Gastrocnemius medialis (tissue), 4 donors: ENCODE results near the gene SERPINC1. TPM values are rescaled to one million over a fixed set of nuclear protein-coding genes. Genes with fewer than 3 reads are reported as not detected.

Source experiments
- ATAC-seq, 2 donors: fragments of 150-250 bp; one replicate each; pipeline ENCODE4 v1.9.1; 2016
- DNase-seq, 2 donors: peaks; one replicate each; pipeline ENCODE4 v3.0.0-alpha.2; 2019
- H3K27ac ChIP-seq, 4 donors: fragments of 200-600 bp; sonication (generic); 1 replicate in 1 of 4; 2 replicates in 3 of 4; pipeline ENCODE4 v1.5.1; 2016 to 2018; ENCODE audit warnings: mild to moderate bottlenecking in 2 of 4, moderate library complexity in 1 of 4
- H3K27me3 ChIP-seq, 3 donors: fragments of 200-600 bp; sonication (generic) in 2 of 3; 1 replicate in 1 of 3; 2 replicates in 2 of 3; pipeline versions ENCODE4 v1.5.1 to v1.6.0; 2016 to 2019; ENCODE audit warnings: mild to moderate bottlenecking in 1 of 3, moderate library complexity in 1 of 3
- H3K36me3 ChIP-seq, 2 donors: fragments of 200-600 bp; sonication (generic) in 1 of 2; one replicate each; pipeline ENCODE4 v1.5.1; 2017 to 2018
- H3K4me1 ChIP-seq, 2 donors: fragments of 200-600 bp; sonication (generic) in 1 of 2; one replicate each; pipeline ENCODE4 v1.5.1; 2016 to 2017; ENCODE audit warnings: mild to moderate bottlenecking in 2 of 2
- H3K4me3 ChIP-seq, 4 donors: fragments of 200-600 bp; sonication (generic) in 3 of 4; 1 replicate in 1 of 4; 2 replicates in 3 of 4; pipeline ENCODE4 v1.5.1; 2016 to 2019; ENCODE audit warnings: mild to moderate bottlenecking in 2 of 4
- H3K9me3 ChIP-seq, 3 donors: fragments of 200-600 bp; sonication (generic) in 2 of 3; 1 replicate in 1 of 3; 2 replicates in 2 of 3; pipeline ENCODE4 v1.5.1; 2016 to 2019
- POLR2A ChIP-seq, 2 donors: fragments of 450-650 bp; IDR thresholded peaks; one replicate each; pipeline ENCODE4 v1.6.1; 2017; ENCODE audit warnings: antibody characterized with exemption in 2 of 2, mild to moderate bottlenecking in 2 of 2, moderate library complexity in 2 of 2
- in situ Hi-C, 4 donors: fragments of 200-750 bp; cut with MboI; loops; one replicate each; pipeline versions ENCODE4 v1.15.0 to v1.8.0; 2017; ENCODE audit warnings: low sequenced_read_pairs in 4 of 4
- intact Hi-C: fragments of 100-400 bp; cut with DNase I; formaldehyde crosslinking; loops from one replicate; pipeline ENCODE4 v1.15.1; 2023; ENCODE audit warnings: low total_unique reads
- total RNA-seq, 4 donors: library from RNA; depleted of rRNA; stranded (reverse); fragments of >200 nt; gene quantifications; one replicate each; pipeline versions ENCODE4 v1.1.0 to v1.2.3, GENCODE V29; 2016
- TF ChIP-seq, protein P1 (sequence below), 5 experiments: fragments of 450-650 bp in 3 of 5; fragments of 200-600 bp in 2 of 5; sonication (generic) in 2 of 5; IDR thresholded peaks in 4 of 5; conservative IDR thresholded peaks in 1 of 5; 1 replicate in 4 of 5; 2 replicates in 1 of 5; pipeline ENCODE4 v1.5.1; 2016 to 2019; ENCODE audit warnings: antibody characterized with exemption in 5 of 5, mild to moderate bottlenecking in 3 of 5, moderate library complexity in 3 of 5

SERPINC1 gene
- total RNA-seq, 4 donors from 2014 or later, result 1.7 to 4.5 (median 2.2) TPM; not detected in 1

DNA sequence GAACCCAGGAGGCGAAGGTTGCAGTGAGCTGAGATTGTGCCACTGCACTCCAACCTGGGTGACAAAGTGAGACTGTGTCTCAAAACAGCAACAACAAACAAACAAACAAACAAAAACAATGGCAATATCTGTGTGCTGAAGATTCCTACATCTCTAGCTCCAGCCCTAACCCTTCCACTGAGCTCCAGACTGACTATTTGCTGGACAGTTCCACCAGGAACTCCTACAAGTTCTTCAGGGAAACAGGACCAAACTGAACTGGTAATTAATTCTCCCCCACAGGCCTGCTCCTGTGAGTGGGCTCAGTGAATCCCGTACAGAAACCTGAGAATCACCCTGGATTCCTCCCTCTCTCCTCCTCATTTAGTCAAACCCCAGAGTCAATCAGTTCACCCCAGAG is 1.5 kb downstream of the SERPINC1 start:
- Histone ChIP-seq H3K4me1 (no peaks in the 10 kb centered on the region), H3K36me3 (no peaks in the 10 kb centered on the region), H3K27me3 (no peaks in the 10 kb centered on the region), H3K4me3 (no peak overlapping the region), H3K27ac (no peak overlapping the region), H3K9me3 (no peaks in the 10 kb centered on the region)
- DNase-seq (no peak), ATAC-seq (no peak)
- in situ Hi-C loops (no loop called here), intact Hi-C loops (no loop called here)
- TF ChIP-seq, protein P1, sequence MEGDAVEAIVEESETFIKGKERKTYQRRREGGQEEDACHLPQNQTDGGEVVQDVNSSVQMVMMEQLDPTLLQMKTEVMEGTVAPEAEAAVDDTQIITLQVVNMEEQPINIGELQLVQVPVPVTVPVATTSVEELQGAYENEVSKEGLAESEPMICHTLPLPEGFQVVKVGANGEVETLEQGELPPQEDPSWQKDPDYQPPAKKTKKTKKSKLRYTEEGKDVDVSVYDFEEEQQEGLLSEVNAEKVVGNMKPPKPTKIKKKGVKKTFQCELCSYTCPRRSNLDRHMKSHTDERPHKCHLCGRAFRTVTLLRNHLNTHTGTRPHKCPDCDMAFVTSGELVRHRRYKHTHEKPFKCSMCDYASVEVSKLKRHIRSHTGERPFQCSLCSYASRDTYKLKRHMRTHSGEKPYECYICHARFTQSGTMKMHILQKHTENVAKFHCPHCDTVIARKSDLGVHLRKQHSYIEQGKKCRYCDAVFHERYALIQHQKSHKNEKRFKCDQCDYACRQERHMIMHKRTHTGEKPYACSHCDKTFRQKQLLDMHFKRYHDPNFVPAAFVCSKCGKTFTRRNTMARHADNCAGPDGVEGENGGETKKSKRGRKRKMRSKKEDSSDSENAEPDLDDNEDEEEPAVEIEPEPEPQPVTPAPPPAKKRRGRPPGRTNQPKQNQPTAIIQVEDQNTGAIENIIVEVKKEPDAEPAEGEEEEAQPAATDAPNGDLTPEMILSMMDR (IDR thresholded peaks at IDR 0.05 in 4 of 5, conservative IDR thresholded peaks at IDR 0.05 in 1 of 5), result no peak
- no peak for TF ChIP-seq POLR2A (IDR thresholded peaks at IDR 0.05)

- Histone ChIP-seq H3K36me3 (no peaks in the 10 kb centered on the region), H3K4me3 (no peak overlapping the region), H3K9me3 (no peaks in the 10 kb centered on the region), H3K27me3 (no peaks in the 10 kb centered on the region), H3K27ac (no peak overlapping the region), H3K4me1 (no peaks in the 10 kb centered on the region)
- DNase-seq, result no peak
- intact Hi-C loops (no loop called here), in situ Hi-C loops (no loop called here)
- TF ChIP-seq, protein P1 (IDR thresholded peaks at IDR 0.05 in 4 of 5, conservative IDR thresholded peaks at IDR 0.05 in 1 of 5), result peak in 1 of 5 experiments; percentile 36
- TF ChIP-seq POLR2A (IDR thresholded peaks at IDR 0.05), result no peak
- no peak for ATAC-seq
These were observed 2.7 kb downstream of the SERPINC1 start for GRCh38 chr1:173914366-173914871.

DNA sequence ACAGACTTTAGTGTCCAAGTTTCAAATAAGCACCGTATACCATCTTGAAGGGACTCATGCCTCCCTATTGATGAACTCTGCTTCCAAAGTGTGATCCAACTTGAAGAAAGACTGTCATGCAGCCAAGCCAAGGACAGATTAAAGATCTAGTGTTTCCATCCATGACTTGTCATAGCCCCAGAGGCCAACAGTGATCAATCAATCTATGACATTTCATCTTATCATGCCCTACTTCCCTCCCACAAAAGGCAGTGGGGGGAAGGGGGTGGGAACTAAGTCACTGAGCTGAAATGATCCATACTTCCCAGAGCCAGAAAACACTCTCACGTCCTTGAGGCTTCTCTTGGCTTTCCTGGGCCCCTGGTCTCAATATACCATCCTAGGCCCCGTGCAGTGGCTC is 4.0 kb downstream of the SERPINC1 start:
- Histone ChIP-seq H3K4me3 (no peak overlapping the region), H3K36me3 (no peaks in the 10 kb centered on the region), H3K27me3 (no peaks in the 10 kb centered on the region), H3K4me1 (no peaks in the 10 kb centered on the region), H3K9me3 (no peaks in the 10 kb centered on the region), H3K27ac (no peak overlapping the region)
- no peak for DNase-seq
- no peak for TF ChIP-seq POLR2A (IDR thresholded peaks at IDR 0.05)
- TF ChIP-seq, protein P1 (IDR thresholded peaks at IDR 0.05 in 4 of 5, conservative IDR thresholded peaks at IDR 0.05 in 1 of 5), result no peak
- intact Hi-C loops (no loop called here), in situ Hi-C loops (no loop called here)
- no peak for ATAC-seq

DNA sequence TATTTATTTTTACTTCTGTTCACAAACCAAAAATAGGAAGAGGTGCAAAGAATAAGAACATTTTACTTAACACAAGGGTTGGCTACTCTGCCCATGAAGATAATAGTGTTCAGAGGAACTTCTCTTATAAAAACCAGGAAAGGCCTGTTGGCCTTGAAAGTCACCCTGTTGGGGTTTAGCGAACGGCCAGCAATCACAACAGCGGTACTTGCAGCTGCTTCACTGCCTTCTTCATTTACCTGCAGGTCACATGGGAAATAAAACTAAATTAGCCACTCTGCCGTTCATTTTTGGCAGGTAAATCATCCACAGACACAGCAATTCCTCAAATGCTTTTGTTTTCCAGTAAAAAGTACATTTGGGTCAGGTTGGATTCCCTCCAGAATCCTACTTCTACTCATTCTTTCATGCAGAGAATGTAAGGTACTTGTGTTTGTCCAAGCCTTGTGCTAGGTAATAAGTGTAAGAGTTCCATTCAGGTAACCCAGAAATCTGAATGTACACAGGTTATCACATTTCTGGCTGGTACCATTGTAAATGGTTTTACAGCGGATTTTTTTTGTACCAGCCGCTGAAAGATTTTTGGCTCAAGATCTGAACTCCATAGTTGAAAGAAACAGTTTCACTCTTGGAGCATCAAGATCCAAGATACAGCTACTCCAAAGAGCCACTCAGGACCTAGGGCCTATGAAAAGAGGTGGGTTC is 13.1 kb downstream of the SERPINC1 start:
- Histone ChIP-seq H3K36me3 (no peaks in the 10 kb centered on the region), H3K4me3 (no peak overlapping the region), H3K27me3 (no peaks in the 10 kb centered on the region), H3K9me3 (no peaks in the 10 kb centered on the region), H3K4me1 (peaks cover 0 to 5% of the 10 kb centered on the region in 2 donors), H3K27ac (no peak overlapping the region)
- ATAC-seq, result no peak
- TF ChIP-seq, protein P1 (IDR thresholded peaks at IDR 0.05 in 4 of 5, conservative IDR thresholded peaks at IDR 0.05 in 1 of 5), result no peak
- no peak for TF ChIP-seq POLR2A (IDR thresholded peaks at IDR 0.05)
- in situ Hi-C loops (no loop called here), intact Hi-C loops (no loop called here)
- no peak for DNase-seq
